Activated CD8-positive, alpha-beta memory T cell treated with anti-CD3 and anti-CD28 coated beads, Interleukin-2, amount 10 ng/mL, durations not matched to agents 7 days and 5 days (primary cell): ENCODE results near the gene GSG1L. TPM values are rescaled to one million over a fixed set of nuclear protein-coding genes. Genes with fewer than 3 reads are reported as not detected.

Experiments used
- ATAC-seq: fragments of 150-1000 bp; cut with Tn5 transposase; one replicate; pipeline ENCODE4 v1.10.0; 2021; ENCODE audit warnings: moderate library complexity
- CTCF ChIA-PET: fragments of 350-600 bp; sonication (Branson Sonifier 250); formaldehyde crosslinking; loops from one replicate; lab custom pipeline; 2021; ENCODE audit warnings: antibody characterized with exemption; lab: Charles Lee
- DNase-seq: peaks from one replicate; pipeline ENCODE4 v3.0.0-alpha.2; 2020
- H3K27ac Mint-ChIP-seq: one replicate; pipeline ENCODE4 v1.8.0; 2021; ENCODE audit warnings: mild to moderate bottlenecking, mixed read lengths
- H3K27me3 Mint-ChIP-seq: one replicate; pipeline ENCODE4 v1.8.0; 2021; ENCODE audit warnings: mixed read lengths
- H3K36me3 Mint-ChIP-seq: one replicate; pipeline ENCODE4 v1.8.0; 2021; ENCODE audit warnings: mild to moderate bottlenecking, mixed read lengths
- H3K4me1 Mint-ChIP-seq: one replicate; pipeline ENCODE4 v1.8.0; 2021; ENCODE audit warnings: mixed read lengths
- H3K4me3 Mint-ChIP-seq: one replicate; pipeline ENCODE4 v1.8.0; 2021; ENCODE audit warnings: mild to moderate bottlenecking, moderate library complexity, mixed read lengths
- H3K9me3 Mint-ChIP-seq: one replicate; pipeline ENCODE4 v1.8.0; 2022; ENCODE audit warnings: low read depth, mixed read lengths
- total RNA-seq, 2 experiments: library from RNA; stranded (reverse); gene quantifications; one replicate each; pipeline ENCODE4 v1.2.3, GENCODE V29; 2021

GSG1L gene
- total RNA-seq, 2 experiments from 2014 or later, result not detected

GRCh38 chr16:27924411-27925118, 138.9 kb downstream of the GSG1L start:
- Mint-ChIP-seq H3K4me3 (no peak overlapping the region), H3K9me3 (no peaks in the 10 kb centered on the region), H3K27ac (no peak overlapping the region), H3K27me3 (peaks cover 23% of the 10 kb centered on the region), H3K36me3 (no peaks in the 10 kb centered on the region), H3K4me1 (peaks cover 8% of the 10 kb centered on the region)
- ATAC-seq (no peak), DNase-seq (no peak)
- CTCF ChIA-PET, result no interaction called here

GRCh38 chr16:27923751-27924150, 139.8 kb downstream of the GSG1L start:
- H3K27ac Mint-ChIP-seq, result no peak overlapping the region
- H3K4me3 Mint-ChIP-seq, result no peak overlapping the region
- no peak for ATAC-seq
- no peaks in the 10 kb centered on the region for H3K9me3 Mint-ChIP-seq
- CTCF ChIA-PET, result no interaction called here
- peaks cover 8% of the 10 kb centered on the region for H3K4me1 Mint-ChIP-seq
- peaks cover 23% of the 10 kb centered on the region for H3K27me3 Mint-ChIP-seq
- DNase-seq, result no peak
- no peaks in the 10 kb centered on the region for H3K36me3 Mint-ChIP-seq

- Mint-ChIP-seq H3K4me1 (peaks cover 8% of the 10 kb centered on the region), H3K27ac (no peak overlapping the region)
These were observed 141.1 kb downstream of the GSG1L start for GRCh38 chr16:27922433-27922832.

GRCh38 chr16:27921134-27921533, 142.4 kb downstream of the GSG1L start:
- Mint-ChIP-seq H3K27ac (no peak overlapping the region), H3K27me3 (peaks cover 23% of the 10 kb centered on the region), H3K36me3 (no peaks in the 10 kb centered on the region), H3K4me1 (peaks cover 8% of the 10 kb centered on the region), H3K9me3 (no peaks in the 10 kb centered on the region), H3K4me3 (no peak overlapping the region)
- no peak for ATAC-seq
- DNase-seq, result no peak
- CTCF ChIA-PET, result no interaction called here

More at GRCh38 chr16:27922433-27922832, 141.1 kb downstream of the GSG1L start:
- DNase-seq (no peak), ATAC-seq (no peak)
- Mint-ChIP-seq H3K36me3 (no peaks in the 10 kb centered on the region), H3K27me3 (peaks cover 23% of the 10 kb centered on the region), H3K9me3 (no peaks in the 10 kb centered on the region), H3K4me3 (no peak overlapping the region)
- CTCF ChIA-PET, result no interaction called here

GRCh38 chr16:27920391-27920891, 143.1 kb downstream of the GSG1L start:
- CTCF ChIA-PET, result no interaction called here
- Mint-ChIP-seq H3K36me3 (no peaks in the 10 kb centered on the region), H3K27me3 (peaks cover 23% of the 10 kb centered on the region), H3K4me1 (peaks cover 7% of the 10 kb centered on the region), H3K9me3 (no peaks in the 10 kb centered on the region), H3K4me3 (no peak overlapping the region), H3K27ac (no peak overlapping the region)
- DNase-seq (no peak), ATAC-seq (no peak)

GRCh38 chr16:27918755-27919154, 144.8 kb downstream of the GSG1L start:
- H3K27me3 Mint-ChIP-seq, result peaks cover 23% of the 10 kb centered on the region
- ATAC-seq (no peak), DNase-seq (no peak)
- no peaks in the 10 kb centered on the region for H3K4me1 Mint-ChIP-seq
- no peak overlapping the region for H3K4me3 Mint-ChIP-seq
- no peak overlapping the region for H3K27ac Mint-ChIP-seq
- CTCF ChIA-PET, result no interaction called here
- no peaks in the 10 kb centered on the region for H3K36me3 Mint-ChIP-seq
- no peaks in the 10 kb centered on the region for H3K9me3 Mint-ChIP-seq

- ATAC-seq (no peak), DNase-seq (no peak)
- Mint-ChIP-seq H3K27me3 (peaks cover 23% of the 10 kb centered on the region), H3K4me3 (no peak overlapping the region), H3K36me3 (no peaks in the 10 kb centered on the region), H3K9me3 (no peaks in the 10 kb centered on the region), H3K4me1 (no peaks in the 10 kb centered on the region), H3K27ac (no peak overlapping the region)
- CTCF ChIA-PET, result no interaction called here
These were observed 145.6 kb downstream of the GSG1L start for GRCh38 chr16:27917949-27918348.

- Mint-ChIP-seq H3K27ac (no peak overlapping the region), H3K4me1 (no peaks in the 10 kb centered on the region), H3K27me3 (no peaks in the 10 kb centered on the region), H3K36me3 (no peaks in the 10 kb centered on the region), H3K9me3 (no peaks in the 10 kb centered on the region), H3K4me3 (no peak overlapping the region)
- CTCF ChIA-PET, result no interaction called here
- no peak for DNase-seq
- no peak for ATAC-seq
These were observed 152.0 kb downstream of the GSG1L start for GRCh38 chr16:27911486-27911885.

GRCh38 chr16:27907457-27907972, 156.0 kb downstream of the GSG1L start:
- DNase-seq (no peak), ATAC-seq (no peak)
- Mint-ChIP-seq H3K36me3 (no peaks in the 10 kb centered on the region), H3K27me3 (no peaks in the 10 kb centered on the region), H3K9me3 (no peaks in the 10 kb centered on the region), H3K4me1 (no peaks in the 10 kb centered on the region), H3K4me3 (no peak overlapping the region), H3K27ac (no peak overlapping the region)
- CTCF ChIA-PET, result no interaction called here

- H3K4me3 Mint-ChIP-seq, result no peak overlapping the region
- H3K9me3 Mint-ChIP-seq, result no peaks in the 10 kb centered on the region
- H3K27me3 Mint-ChIP-seq, result no peaks in the 10 kb centered on the region
- H3K27ac Mint-ChIP-seq, result no peak overlapping the region
- DNase-seq (no peak), ATAC-seq (no peak)
- CTCF ChIA-PET, result no interaction called here
- H3K36me3 Mint-ChIP-seq, result no peaks in the 10 kb centered on the region
- H3K4me1 Mint-ChIP-seq, result no peaks in the 10 kb centered on the region
These were observed 156.6 kb downstream of the GSG1L start for GRCh38 chr16:27906883-27907282.

GRCh38 chr16:27903046-27903655, 160.4 kb downstream of the GSG1L start:
- CTCF ChIA-PET, result no interaction called here
- H3K27me3 Mint-ChIP-seq, result no peaks in the 10 kb centered on the region
- no peaks in the 10 kb centered on the region for H3K4me1 Mint-ChIP-seq
- no peak overlapping the region for H3K27ac Mint-ChIP-seq
- no peak overlapping the region for H3K4me3 Mint-ChIP-seq
- no peaks in the 10 kb centered on the region for H3K9me3 Mint-ChIP-seq
- H3K36me3 Mint-ChIP-seq, result no peaks in the 10 kb centered on the region
- no peak for DNase-seq
- no peak for ATAC-seq

- CTCF ChIA-PET, result no interaction called here
- Mint-ChIP-seq H3K27me3 (no peaks in the 10 kb centered on the region), H3K36me3 (no peaks in the 10 kb centered on the region), H3K4me3 (no peak overlapping the region), H3K4me1 (no peaks in the 10 kb centered on the region), H3K27ac (no peak overlapping the region), H3K9me3 (no peaks in the 10 kb centered on the region)
- ATAC-seq (no peak), DNase-seq (no peak)
These were observed 161.0 kb downstream of the GSG1L start for GRCh38 chr16:27902551-27902950.

GRCh38 chr16:27901956-27902355, 161.6 kb downstream of the GSG1L start:
- H3K36me3 Mint-ChIP-seq, result no peaks in the 10 kb centered on the region
- no peak overlapping the region for H3K27ac Mint-ChIP-seq
- no peaks in the 10 kb centered on the region for H3K27me3 Mint-ChIP-seq
- H3K4me1 Mint-ChIP-seq, result no peaks in the 10 kb centered on the region
- H3K9me3 Mint-ChIP-seq, result no peaks in the 10 kb centered on the region
- no peak for DNase-seq
- CTCF ChIA-PET, result no interaction called here
- H3K4me3 Mint-ChIP-seq, result no peak overlapping the region
- no peak for ATAC-seq

GRCh38 chr16:27899736-27900135, 163.8 kb downstream of the GSG1L start:
- Mint-ChIP-seq H3K27ac (no peak overlapping the region), H3K9me3 (no peaks in the 10 kb centered on the region), H3K27me3 (no peaks in the 10 kb centered on the region), H3K4me3 (no peak overlapping the region), H3K36me3 (no peaks in the 10 kb centered on the region), H3K4me1 (no peaks in the 10 kb centered on the region)
- CTCF ChIA-PET, result no interaction called here
- ATAC-seq (no peak), DNase-seq (no peak)
